PC-3 (cell line): Measurements from ENCODE around the gene ATP6V1G2.

ENCODE experiments used
- EZH2 ChIP-seq: fragments of 300-600 bp; sonication (generic); IDR thresholded peaks from one replicate; pipeline ENCODE4 v1.6.1; 2017; ENCODE audit warnings: antibody characterized with exemption, mild to moderate bottlenecking, low read length; ENCODE audit not compliant: unreplicated experiment
- EZH2phosphoT487 ChIP-seq: fragments of 300-600 bp; sonication (generic); IDR thresholded peaks from 2 replicates; pipeline ENCODE4 v1.6.1; 2018; ENCODE audit warnings: mild to moderate bottlenecking, antibody characterized with exemption, low read length, borderline replicate concordance
- TF ChIP-seq, protein P1 (sequence below): fragments of 300-600 bp; sonication (generic); conservative IDR thresholded peaks from 2 replicates; pipeline ENCODE4 v1.5.1; 2017; ENCODE audit warnings: antibody characterized with exemption, low read depth, mild to moderate bottlenecking, low read length

GRCh38 chr6:31544676-31545075 lies 1.7 kb downstream of the ATP6V1G2 start:
- TF ChIP-seq, protein P1, sequence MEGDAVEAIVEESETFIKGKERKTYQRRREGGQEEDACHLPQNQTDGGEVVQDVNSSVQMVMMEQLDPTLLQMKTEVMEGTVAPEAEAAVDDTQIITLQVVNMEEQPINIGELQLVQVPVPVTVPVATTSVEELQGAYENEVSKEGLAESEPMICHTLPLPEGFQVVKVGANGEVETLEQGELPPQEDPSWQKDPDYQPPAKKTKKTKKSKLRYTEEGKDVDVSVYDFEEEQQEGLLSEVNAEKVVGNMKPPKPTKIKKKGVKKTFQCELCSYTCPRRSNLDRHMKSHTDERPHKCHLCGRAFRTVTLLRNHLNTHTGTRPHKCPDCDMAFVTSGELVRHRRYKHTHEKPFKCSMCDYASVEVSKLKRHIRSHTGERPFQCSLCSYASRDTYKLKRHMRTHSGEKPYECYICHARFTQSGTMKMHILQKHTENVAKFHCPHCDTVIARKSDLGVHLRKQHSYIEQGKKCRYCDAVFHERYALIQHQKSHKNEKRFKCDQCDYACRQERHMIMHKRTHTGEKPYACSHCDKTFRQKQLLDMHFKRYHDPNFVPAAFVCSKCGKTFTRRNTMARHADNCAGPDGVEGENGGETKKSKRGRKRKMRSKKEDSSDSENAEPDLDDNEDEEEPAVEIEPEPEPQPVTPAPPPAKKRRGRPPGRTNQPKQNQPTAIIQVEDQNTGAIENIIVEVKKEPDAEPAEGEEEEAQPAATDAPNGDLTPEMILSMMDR = no peak
- TF ChIP-seq EZH2 = no peak
- TF ChIP-seq EZH2phosphoT487 = no peak
